ENCODE data around the gene NRROS.
"Not testable (repeated sequence)": the region's sequence is repeated elsewhere in the genome, so short reads cannot be mapped to it uniquely, and the experiment has no call there.

Gene NRROS

GRCh38 chr3:196632046-196632751 is 7.3 kb upstream of the NRROS start:
- in situ Hi-C loops (cut with HindIII; ENCODE audit: low pct_unique_long_range_greater_than_20kb, low sequenced_read_pairs), result no loop called here
- no peak for TF ChIP-seq JUND (IDR thresholded peaks at IDR 0.05; ENCODE audit: low read depth)
- DNase-seq (ENCODE audit: low read depth in 1 of 2, low spot score in 1 of 2), result peak; percentile 88 to 98

GRCh38 chr3:196633555-196634151 is 5.8 kb upstream of the NRROS start:
- in situ Hi-C loops (cut with HindIII; ENCODE audit: low pct_unique_long_range_greater_than_20kb, low sequenced_read_pairs), result no loop called here
- no peak for TF ChIP-seq JUND (IDR thresholded peaks at IDR 0.05; ENCODE audit: low read depth)
- DNase-seq (ENCODE audit: low read depth in 1 of 2, low spot score in 1 of 2), result no peak

GRCh38 chr3:196634224-196634623 is 5.3 kb upstream of the NRROS start:
- TF ChIP-seq JUND (IDR thresholded peaks at IDR 0.05; ENCODE audit: low read depth), result no peak
- DNase-seq (ENCODE audit: low read depth in 1 of 2, low spot score in 1 of 2), result no peak
- in situ Hi-C loops (cut with HindIII; ENCODE audit: low pct_unique_long_range_greater_than_20kb, low sequenced_read_pairs), result no loop called here

GRCh38 chr3:196634829-196635228 is 4.7 kb upstream of the NRROS start:
- no peak for DNase-seq (ENCODE audit: low read depth in 1 of 2, low spot score in 1 of 2)
- no peak for TF ChIP-seq JUND (IDR thresholded peaks at IDR 0.05; ENCODE audit: low read depth)
- in situ Hi-C loops (cut with HindIII; ENCODE audit: low pct_unique_long_range_greater_than_20kb, low sequenced_read_pairs), result no loop called here

- in situ Hi-C loops (cut with HindIII; ENCODE audit: low pct_unique_long_range_greater_than_20kb, low sequenced_read_pairs), result no loop called here
- no peak for TF ChIP-seq JUND (IDR thresholded peaks at IDR 0.05; ENCODE audit: low read depth)
- DNase-seq (ENCODE audit: low read depth in 1 of 2, low spot score in 1 of 2), result no peak
These were observed 2.8 kb upstream of the NRROS start for GRCh38 chr3:196636369-196637349.

GRCh38 chr3:196637941-196638340 is 1.6 kb upstream of the NRROS start:
- DNase-seq (ENCODE audit: low read depth in 1 of 2, low spot score in 1 of 2); in situ Hi-C loops (cut with HindIII; ENCODE audit: low pct_unique_long_range_greater_than_20kb, low sequenced_read_pairs): not testable (repeated sequence)

GRCh38 chr3:196638861-196639482 is 522 bp upstream of the NRROS start:
- in situ Hi-C loops (cut with HindIII; ENCODE audit: low pct_unique_long_range_greater_than_20kb, low sequenced_read_pairs), result no loop called here
- no peak for TF ChIP-seq JUND (IDR thresholded peaks at IDR 0.05; ENCODE audit: low read depth)
- DNase-seq (ENCODE audit: low read depth in 1 of 2, low spot score in 1 of 2), result no peak

- no peak for TF ChIP-seq JUND (IDR thresholded peaks at IDR 0.05; ENCODE audit: low read depth)
- in situ Hi-C loops (cut with HindIII; ENCODE audit: low pct_unique_long_range_greater_than_20kb, low sequenced_read_pairs), result no loop called here
- DNase-seq (ENCODE audit: low read depth in 1 of 2, low spot score in 1 of 2), result no peak
These were observed 964 bp downstream of the NRROS start for GRCh38 chr3:196640297-196641018.

GRCh38 chr3:196641333-196642054 is 2.0 kb downstream of the NRROS start:
- TF ChIP-seq JUND (IDR thresholded peaks at IDR 0.05; ENCODE audit: low read depth), result no peak
- in situ Hi-C loops (cut with HindIII; ENCODE audit: low pct_unique_long_range_greater_than_20kb, low sequenced_read_pairs), result no loop called here
- no peak for DNase-seq (ENCODE audit: low read depth in 1 of 2, low spot score in 1 of 2)

GRCh38 chr3:196642434-196642833 is 2.9 kb downstream of the NRROS start:
- DNase-seq (ENCODE audit: low read depth in 1 of 2, low spot score in 1 of 2), result no peak
- no peak for TF ChIP-seq JUND (IDR thresholded peaks at IDR 0.05; ENCODE audit: low read depth)
- in situ Hi-C loops (cut with HindIII; ENCODE audit: low pct_unique_long_range_greater_than_20kb, low sequenced_read_pairs), result no loop called here

- in situ Hi-C loops (cut with HindIII; ENCODE audit: low pct_unique_long_range_greater_than_20kb, low sequenced_read_pairs), result no loop called here
- no peak for TF ChIP-seq JUND (IDR thresholded peaks at IDR 0.05; ENCODE audit: low read depth)
- no peak for DNase-seq (ENCODE audit: low read depth in 1 of 2, low spot score in 1 of 2)
These were observed 3.8 kb downstream of the NRROS start for GRCh38 chr3:196643201-196643749.
